Mesothelial cell of epicardium (in vitro differentiated cells): ENCODE data around the gene CACNG7. TPM values are rescaled to one million over a fixed set of nuclear protein-coding genes. Genes with fewer than 3 reads are reported as not detected.

Experiments used
- DNase-seq, 2 experiments: peaks; one replicate each; pipeline ENCODE4 v3.0.0; 2021; ENCODE audit warnings: low spot score in 2 of 2; ENCODE audit not compliant: unreplicated experiment in 2 of 2
- H3K27ac Mint-ChIP-seq: 2 replicates; pipeline ENCODE4 v1.8.0; 2021; ENCODE audit warnings: mixed read lengths
- H3K27me3 Mint-ChIP-seq: 2 replicates; pipeline ENCODE4 v1.8.0; 2021; ENCODE audit warnings: low read depth, mixed read lengths
- H3K36me3 Mint-ChIP-seq: 2 replicates; pipeline ENCODE4 v1.8.0; 2021; ENCODE audit warnings: mixed read lengths
- H3K4me1 Mint-ChIP-seq: 2 replicates; pipeline ENCODE4 v1.8.0; 2021; ENCODE audit warnings: mixed read lengths
- H3K4me3 Mint-ChIP-seq: 2 replicates; pipeline ENCODE4 v1.8.0; 2021; ENCODE audit warnings: mild to moderate bottlenecking, moderate library complexity, mixed read lengths
- H3K9me3 Mint-ChIP-seq: 2 replicates; pipeline ENCODE4 v1.8.0; 2021; ENCODE audit warnings: mixed read lengths
- total RNA-seq: library from RNA; stranded (reverse); gene quantifications from 3 replicates; pipeline ENCODE4 v1.2.1, GENCODE V29; 2021
- TF ChIP-seq, protein P1 (sequence below): fragments of 200-600 bp; sonication (generic); IDR thresholded peaks from one replicate; pipeline ENCODE4 v1.5.0; 2021; ENCODE audit warnings: antibody characterized with exemption; ENCODE audit not compliant: unreplicated experiment

The CACNG7 gene
- total RNA-seq, 1 donor from 2014 or later, result 0.76 TPM

DNA sequence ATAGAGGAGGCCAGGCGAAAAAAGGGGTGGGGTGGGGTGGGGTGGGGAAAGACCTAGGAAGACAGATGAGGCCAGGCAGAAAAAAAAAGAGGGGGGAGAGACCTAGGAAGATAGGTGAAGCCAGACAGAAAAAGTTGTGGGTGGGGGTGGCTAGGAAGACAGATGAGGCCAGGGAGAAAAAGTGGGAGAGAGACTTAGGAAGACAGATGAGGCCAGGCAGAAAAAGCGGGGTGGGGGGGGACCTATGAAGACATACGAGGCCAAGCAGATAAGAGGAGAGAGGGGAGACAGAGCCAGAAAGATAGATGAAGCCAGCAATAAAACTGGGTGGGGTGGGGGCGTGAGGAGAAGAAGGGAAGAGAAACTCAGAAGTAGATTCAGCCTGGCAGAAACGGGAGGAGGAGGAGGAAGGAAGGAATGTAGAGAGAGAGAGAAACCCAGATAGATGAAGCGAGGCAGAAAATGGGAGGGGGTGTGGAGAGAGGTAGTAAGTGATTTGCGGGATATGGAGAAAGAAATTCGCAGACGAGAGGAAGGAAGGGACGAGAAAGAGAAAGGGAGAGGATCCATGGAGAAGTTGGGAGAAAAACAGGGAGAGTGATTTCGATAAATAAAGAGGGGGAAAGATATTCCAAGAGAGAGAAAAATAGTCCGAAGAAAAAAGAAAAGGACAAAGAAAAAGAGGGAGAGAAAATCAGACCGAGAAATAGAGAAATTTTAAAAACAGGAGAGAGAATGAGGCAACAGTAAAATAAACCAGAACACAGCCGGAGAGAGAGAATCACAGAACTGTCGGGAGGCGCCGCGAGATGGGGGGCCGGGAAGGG, 70.1 kb downstream of the CACNG7 start:
- H3K27me3 Mint-ChIP-seq, result peaks cover 38% of the 10 kb centered on the region
- H3K27ac Mint-ChIP-seq, result peak overlapping the region; percentile 92
- H3K4me1 Mint-ChIP-seq, result peaks cover 29% of the 10 kb centered on the region
- H3K36me3 Mint-ChIP-seq, result no peaks in the 10 kb centered on the region
- TF ChIP-seq, protein P1, sequence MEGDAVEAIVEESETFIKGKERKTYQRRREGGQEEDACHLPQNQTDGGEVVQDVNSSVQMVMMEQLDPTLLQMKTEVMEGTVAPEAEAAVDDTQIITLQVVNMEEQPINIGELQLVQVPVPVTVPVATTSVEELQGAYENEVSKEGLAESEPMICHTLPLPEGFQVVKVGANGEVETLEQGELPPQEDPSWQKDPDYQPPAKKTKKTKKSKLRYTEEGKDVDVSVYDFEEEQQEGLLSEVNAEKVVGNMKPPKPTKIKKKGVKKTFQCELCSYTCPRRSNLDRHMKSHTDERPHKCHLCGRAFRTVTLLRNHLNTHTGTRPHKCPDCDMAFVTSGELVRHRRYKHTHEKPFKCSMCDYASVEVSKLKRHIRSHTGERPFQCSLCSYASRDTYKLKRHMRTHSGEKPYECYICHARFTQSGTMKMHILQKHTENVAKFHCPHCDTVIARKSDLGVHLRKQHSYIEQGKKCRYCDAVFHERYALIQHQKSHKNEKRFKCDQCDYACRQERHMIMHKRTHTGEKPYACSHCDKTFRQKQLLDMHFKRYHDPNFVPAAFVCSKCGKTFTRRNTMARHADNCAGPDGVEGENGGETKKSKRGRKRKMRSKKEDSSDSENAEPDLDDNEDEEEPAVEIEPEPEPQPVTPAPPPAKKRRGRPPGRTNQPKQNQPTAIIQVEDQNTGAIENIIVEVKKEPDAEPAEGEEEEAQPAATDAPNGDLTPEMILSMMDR, result no peak
- no peak for DNase-seq
- H3K9me3 Mint-ChIP-seq, result no peaks in the 10 kb centered on the region
- H3K4me3 Mint-ChIP-seq, result peak overlapping the region; percentile 78

DNA sequence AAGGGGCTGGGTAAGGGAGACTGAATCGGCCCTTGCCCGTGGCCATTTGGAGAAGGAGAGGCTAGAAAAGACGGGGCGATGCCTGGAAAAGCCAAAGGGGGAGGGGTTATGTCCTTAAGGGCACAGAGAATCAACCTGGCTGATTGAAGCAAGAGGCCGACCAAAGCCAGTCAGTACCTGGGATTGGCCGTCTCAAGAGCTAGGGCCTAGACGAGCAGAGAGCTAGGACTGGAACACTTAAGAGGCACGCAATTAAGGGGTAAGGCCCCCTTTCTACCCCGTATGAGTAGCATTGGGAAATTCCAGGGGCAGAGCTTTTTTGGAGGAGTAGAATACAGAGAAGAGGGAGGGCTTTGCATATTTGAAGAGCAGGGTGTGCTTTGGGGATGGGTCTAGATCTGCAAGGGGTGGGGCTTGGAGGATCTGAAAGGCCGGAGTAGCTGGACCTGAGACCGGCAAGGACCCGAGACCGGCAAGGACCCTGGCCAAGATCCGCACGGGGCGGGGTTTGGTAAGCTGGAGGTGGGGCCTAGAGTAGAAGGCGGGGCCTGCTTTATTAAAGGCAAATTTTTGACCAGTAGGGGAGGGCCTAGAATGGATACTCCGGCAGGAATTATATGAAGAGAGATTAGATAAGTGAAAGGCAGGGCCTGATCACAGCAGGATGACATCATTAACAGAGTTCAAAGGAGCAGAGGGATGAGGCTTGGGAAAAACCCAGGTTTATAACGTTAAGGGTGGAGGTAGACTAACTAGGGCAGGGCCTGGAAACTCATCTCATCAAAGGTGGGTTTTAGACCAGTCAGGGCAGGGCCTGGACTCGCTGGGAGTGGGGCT, 71.7 kb downstream of the CACNG7 start:
- no peak for DNase-seq
- H3K9me3 Mint-ChIP-seq, result no peaks in the 10 kb centered on the region

DNA sequence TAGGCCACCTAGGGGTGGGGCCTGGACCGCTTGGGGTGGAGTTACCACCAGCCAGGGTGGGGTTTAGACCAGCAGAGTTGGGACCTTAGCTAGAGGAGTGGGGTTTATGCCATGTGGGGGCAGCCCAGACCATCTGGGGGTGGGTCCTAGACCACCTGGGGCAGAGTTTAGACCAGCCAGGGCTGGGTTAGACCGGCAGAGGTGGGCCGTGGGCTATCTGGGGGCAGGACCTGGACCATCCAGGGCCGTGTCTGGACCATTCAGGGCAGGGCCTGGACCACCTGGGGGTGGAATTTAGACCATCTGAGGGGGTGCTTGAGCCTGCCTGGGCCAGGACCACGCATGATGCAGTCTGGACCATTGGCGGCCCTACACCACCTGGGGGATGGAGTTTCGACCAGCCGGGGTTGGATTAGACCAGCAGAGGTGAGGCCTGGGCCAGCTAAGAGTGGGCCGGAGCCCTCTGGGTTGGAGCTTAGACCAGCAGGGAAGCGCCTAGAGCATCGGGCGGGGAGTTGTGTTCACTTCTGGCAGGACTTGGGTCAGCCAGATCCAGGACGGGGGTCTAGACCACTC, 72.4 kb downstream of the CACNG7 start:
- Mint-ChIP-seq H3K27ac (no peak overlapping the region), H3K27me3 (peaks cover 25% of the 10 kb centered on the region), H3K9me3 (no peaks in the 10 kb centered on the region), H3K4me3 (peak overlapping the region; percentile 78), H3K36me3 (no peaks in the 10 kb centered on the region), H3K4me1 (peaks cover 29% of the 10 kb centered on the region)
- DNase-seq, result no peak
- TF ChIP-seq, protein P1, result no peak

More for the DNA sequence above, 71.7 kb downstream of the CACNG7 start:
- Mint-ChIP-seq H3K27ac (peak overlapping the region; percentile 98), H3K4me3 (peak overlapping the region; percentile 78), H3K36me3 (no peaks in the 10 kb centered on the region), H3K4me1 (peaks cover 29% of the 10 kb centered on the region), H3K27me3 (peaks cover 30% of the 10 kb centered on the region)
- TF ChIP-seq, protein P1, result no peak

- TF ChIP-seq, protein P1, result no peak
- no peak overlapping the region for H3K27ac Mint-ChIP-seq
- no peak for DNase-seq
- no peaks in the 10 kb centered on the region for H3K36me3 Mint-ChIP-seq
- H3K9me3 Mint-ChIP-seq, result no peaks in the 10 kb centered on the region
- H3K27me3 Mint-ChIP-seq, result peaks cover 25% of the 10 kb centered on the region
- peaks cover 29% of the 10 kb centered on the region for H3K4me1 Mint-ChIP-seq
- peak overlapping the region; percentile 29 for H3K4me3 Mint-ChIP-seq
Observed at GRCh38 chr19:53982001-53982451, 72.9 kb downstream of the CACNG7 start.

DNA sequence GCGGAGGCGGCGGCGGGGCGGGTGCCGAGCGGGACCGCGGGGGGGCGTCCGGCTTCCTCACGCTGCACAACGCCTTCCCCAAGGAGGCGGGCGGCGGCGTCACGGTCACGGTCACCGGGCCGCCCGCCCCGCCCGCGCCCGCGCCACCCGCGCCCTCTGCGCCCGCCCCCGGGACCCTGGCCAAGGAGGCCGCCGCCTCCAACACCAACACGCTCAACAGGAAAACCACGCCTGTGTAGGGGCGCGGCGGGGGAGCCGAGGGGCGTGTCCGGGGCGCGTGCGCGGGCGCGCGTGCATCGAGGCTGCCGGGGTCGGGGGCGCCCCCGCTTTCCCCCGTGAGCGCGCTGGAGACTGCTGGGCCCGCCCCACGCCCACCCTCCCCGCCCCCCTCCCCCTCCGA, 73.5 kb downstream of the CACNG7 start:
- TF ChIP-seq, protein P1, result no peak
- peaks cover 27% of the 10 kb centered on the region for H3K4me1 Mint-ChIP-seq
- no peak for DNase-seq
- H3K4me3 Mint-ChIP-seq, result no peak overlapping the region
- H3K27me3 Mint-ChIP-seq, result peaks cover 22% of the 10 kb centered on the region
- H3K9me3 Mint-ChIP-seq, result no peaks in the 10 kb centered on the region
- no peaks in the 10 kb centered on the region for H3K36me3 Mint-ChIP-seq
- H3K27ac Mint-ChIP-seq, result no peak overlapping the region
